Stimulated activated CD8-positive, alpha-beta memory T cell treated with anti-CD3 and anti-CD28 coated beads, Interleukin-7, amount 100 ng/mL, for 48 hours (primary cell): ENCODE results near the gene TSTD1.
"Not testable (repeated sequence)": the region's sequence is repeated elsewhere in the genome, so short reads cannot be mapped to it uniquely, and the experiment has no call there.

Source experiments
- DNase-seq, 2 donors: peaks; one replicate each; pipeline ENCODE4 v3.0.0-alpha.2; 2020; ENCODE audit warnings: low read depth in 1 of 2; ENCODE audit errors: extremely low read depth in 1 of 2

TSTD1 gene

GRCh38 chr1:161069241-161069640 lies 30.5 kb upstream of the TSTD1 start:
- no peak for DNase-seq

- DNase-seq: peak; percentile 65 to 83
Measured at GRCh38 chr1:161068306-161069234, 29.8 kb upstream of the TSTD1 start.

GRCh38 chr1:161066694-161067093 lies 27.9 kb upstream of the TSTD1 start:
- DNase-seq: no peak

- DNase-seq: not testable (repeated sequence)
Measured at GRCh38 chr1:161065681-161066080, 26.9 kb upstream of the TSTD1 start.

GRCh38 chr1:161063936-161064335 lies 25.2 kb upstream of the TSTD1 start:
- DNase-seq: not testable (repeated sequence)

GRCh38 chr1:161061419-161061818 lies 22.7 kb upstream of the TSTD1 start:
- DNase-seq: no peak

- DNase-seq: no peak
Measured at GRCh38 chr1:161059293-161059692, 20.5 kb upstream of the TSTD1 start.

- DNase-seq: no peak
Measured at GRCh38 chr1:161054805-161055204, 16.0 kb upstream of the TSTD1 start.

GRCh38 chr1:161054232-161054631 lies 15.5 kb upstream of the TSTD1 start:
- DNase-seq: no peak

- DNase-seq: no peak
Measured at GRCh38 chr1:161052899-161053298, 14.1 kb upstream of the TSTD1 start.

- no peak for DNase-seq
Measured at GRCh38 chr1:161051219-161051618, 12.5 kb upstream of the TSTD1 start.

GRCh38 chr1:161048949-161049722 lies 10.4 kb upstream of the TSTD1 start:
- no peak for DNase-seq

- DNase-seq: no peak
Measured at GRCh38 chr1:161047436-161048420, 9.0 kb upstream of the TSTD1 start.

- DNase-seq: no peak
Measured at GRCh38 chr1:161046605-161047228, 8.0 kb upstream of the TSTD1 start.

GRCh38 chr1:161045736-161046604 lies 7.2 kb upstream of the TSTD1 start, which contains the start of gene USF1:
USF1 (minus strand) TSS chr1:161045977; CDS start chr1:161043275, 2,702 bp downstream.
- DNase-seq: peak; percentile 81 to 84

GRCh38 chr1:161044908-161045735 lies 6.4 kb upstream of the TSTD1 start:
- DNase-seq: peak; percentile 39 to 61

GRCh38 chr1:161044535-161044907 lies 5.8 kb upstream of the TSTD1 start:
- DNase-seq: no peak

- DNase-seq: no peak
Measured at GRCh38 chr1:161039546-161039945, 782 bp upstream of the TSTD1 start.
